GM06990 (cell line): Measurements from ENCODE around the gene KRTAP5-4.

ENCODE experiments used
- DNase-seq: peaks from one replicate; pipeline ENCODE4 v3.0.0-alpha.2; 2011; ENCODE audit not compliant: insufficient read length; ENCODE audit errors: extremely low read depth
- H3K27me3 ChIP-seq: replicated peaks from 2 replicates; pipeline ENCODE4 v1.6.0; 2011; ENCODE audit warnings: low read length; ENCODE audit not compliant: control insufficient read depth, insufficient read depth
- H3K36me3 ChIP-seq: 2 replicates; pipeline ENCODE4 v1.5.1; 2011; ENCODE audit warnings: low read length; ENCODE audit not compliant: control insufficient read depth, insufficient read depth
- H3K4me3 ChIP-seq: replicated peaks from 2 replicates; pipeline ENCODE4 v1.5.1; 2011; ENCODE audit warnings: low read depth, mild to moderate bottlenecking, control low read depth, low read length
- CTCF ChIP-seq: IDR thresholded peaks from 2 replicates; pipeline ENCODE4 v1.5.1; 2011; ENCODE audit warnings: low read length, control low read depth, mild to moderate bottlenecking, inconsistent platforms; ENCODE audit not compliant: insufficient read depth, poor library complexity, severe bottlenecking

The KRTAP5-4 gene

GRCh38 chr11:1640076-1640946, 18.4 kb upstream of the KRTAP5-4 start:
- no peak for DNase-seq
- Histone ChIP-seq H3K36me3 (no peaks in the 10 kb centered on the region), H3K27me3 (no peaks in the 10 kb centered on the region; the same call in 1 of the 2 replicates), H3K4me3 (no peak overlapping the region)
- TF ChIP-seq CTCF, result peak; percentile 90

DNA sequence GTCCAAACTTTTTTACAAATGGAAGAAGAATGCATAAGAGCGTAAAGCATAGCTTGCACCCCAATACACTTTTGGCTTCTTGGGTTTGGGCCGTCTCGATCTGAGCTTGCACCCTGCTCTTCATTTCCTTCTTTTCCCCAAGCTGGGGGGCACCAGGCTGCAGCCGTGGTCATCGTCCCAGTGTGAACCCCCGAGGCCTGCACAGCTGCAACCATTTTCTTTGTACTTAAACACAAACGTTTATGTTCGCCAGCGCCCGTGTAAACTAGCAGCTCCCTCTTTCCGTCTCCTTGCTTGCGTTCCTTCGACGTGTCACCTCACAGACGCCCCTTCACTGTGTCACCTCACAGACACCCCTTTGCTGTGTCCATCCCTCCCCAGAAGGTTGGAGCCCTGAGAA, 17.7 kb upstream of the KRTAP5-4 start:
- H3K4me3 ChIP-seq, result no peak overlapping the region
- no peaks in the 10 kb centered on the region for H3K36me3 ChIP-seq
- H3K27me3 ChIP-seq, result no peaks in the 10 kb centered on the region; the same call in 1 of the 2 replicates
- no peak for DNase-seq
- TF ChIP-seq CTCF, result no peak

- TF ChIP-seq CTCF, result no peak
- Histone ChIP-seq H3K36me3 (no peaks in the 10 kb centered on the region), H3K4me3 (no peak overlapping the region), H3K27me3 (no peaks in the 10 kb centered on the region; the same call in 1 of the 2 replicates)
- DNase-seq, result no peak
Observed at GRCh38 chr11:1639102-1639620, 17.2 kb upstream of the KRTAP5-4 start.

- no peak for TF ChIP-seq CTCF
- DNase-seq, result no peak
- no peaks in the 10 kb centered on the region for H3K36me3 ChIP-seq
- H3K4me3 ChIP-seq, result no peak overlapping the region
- H3K27me3 ChIP-seq, result no peaks in the 10 kb centered on the region; the same call in 1 of the 2 replicates
Observed at GRCh38 chr11:1638344-1638743, 16.4 kb upstream of the KRTAP5-4 start.

- Histone ChIP-seq H3K27me3 (no peaks in the 10 kb centered on the region; the same call in 1 of the 2 replicates), H3K4me3 (no peak overlapping the region), H3K36me3 (no peaks in the 10 kb centered on the region)
- no peak for TF ChIP-seq CTCF
- DNase-seq, result no peak
Observed at GRCh38 chr11:1637628-1638027, 15.7 kb upstream of the KRTAP5-4 start.
